ENCODE measurements around the gene GUCA1C. TPM values are rescaled to one million over a fixed set of nuclear protein-coding genes. Genes with fewer than 3 reads are reported as not detected.

Gene GUCA1C, protein sequence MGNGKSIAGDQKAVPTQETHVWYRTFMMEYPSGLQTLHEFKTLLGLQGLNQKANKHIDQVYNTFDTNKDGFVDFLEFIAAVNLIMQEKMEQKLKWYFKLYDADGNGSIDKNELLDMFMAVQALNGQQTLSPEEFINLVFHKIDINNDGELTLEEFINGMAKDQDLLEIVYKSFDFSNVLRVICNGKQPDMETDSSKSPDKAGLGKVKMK
- not detected in 2 replicates for total RNA-seq

DNA sequence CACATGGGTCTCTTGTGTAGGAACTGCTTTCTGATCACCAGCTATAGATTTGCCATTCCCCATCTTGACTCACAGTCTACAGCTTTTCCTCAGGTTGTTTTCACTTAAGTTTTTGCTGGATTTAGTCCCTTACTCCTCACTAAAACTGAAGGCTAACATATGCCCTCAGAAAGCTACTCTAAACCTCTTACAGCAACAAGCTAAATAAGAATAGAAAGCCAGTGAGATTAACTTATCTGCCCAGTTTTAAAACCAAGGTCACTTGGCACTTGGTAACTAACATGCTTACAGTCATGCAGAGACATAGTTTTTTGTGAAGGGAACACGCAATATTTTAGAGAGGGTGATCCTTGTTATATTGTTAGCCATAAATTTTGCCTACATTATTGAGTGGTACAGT lies at the start of gene GUCA1C:
Gene GUCA1C, minus strand, starts transcription at position 180 of the 400 bp plus-strand sequence. Its CDS starts 117 bp downstream, at position 63.
- DNase-seq (ENCODE audit: low read depth, low spot score) = no peak

DNA sequence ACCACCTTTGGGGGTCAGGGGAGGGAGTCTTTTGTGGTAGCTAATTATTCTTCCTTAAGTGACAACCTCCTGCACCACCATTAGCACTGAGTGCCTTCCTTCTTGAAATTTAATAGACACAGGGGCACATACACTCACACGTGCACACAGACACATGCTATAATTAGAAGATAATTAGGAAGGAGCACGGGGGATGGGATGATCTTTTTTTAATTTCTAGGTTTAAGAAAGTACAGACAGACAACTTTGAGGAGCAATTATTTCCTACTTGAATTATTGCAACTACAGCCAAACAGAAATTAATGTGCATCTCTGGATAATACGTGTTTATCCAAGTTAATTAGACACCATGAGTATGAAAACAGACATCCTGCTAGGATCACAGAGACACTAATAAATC lies 44.8 kb upstream of the GUCA1C start:
- no peak for DNase-seq (ENCODE audit: low read depth, low spot score)

DNA sequence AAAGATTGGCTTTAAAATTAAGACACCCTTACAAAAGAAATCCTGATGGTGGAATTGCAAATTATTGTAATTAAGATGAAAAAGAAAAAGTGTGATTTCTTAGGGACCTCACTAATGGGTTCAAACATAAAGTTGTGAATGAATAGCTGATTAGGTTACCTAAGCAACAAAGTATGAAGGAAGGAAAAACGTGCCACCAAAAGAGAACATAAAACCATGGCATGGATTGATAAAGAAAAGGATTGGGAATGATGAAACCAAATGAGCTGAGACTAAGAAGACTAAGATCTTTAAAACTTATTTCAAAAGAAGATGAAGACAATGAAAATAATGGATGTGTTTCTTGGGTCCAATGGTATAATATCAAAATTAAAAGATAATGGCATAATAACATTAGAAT lies 32.2 kb upstream of the GUCA1C start:
- no peak for DNase-seq (ENCODE audit: low read depth, low spot score)

DNA sequence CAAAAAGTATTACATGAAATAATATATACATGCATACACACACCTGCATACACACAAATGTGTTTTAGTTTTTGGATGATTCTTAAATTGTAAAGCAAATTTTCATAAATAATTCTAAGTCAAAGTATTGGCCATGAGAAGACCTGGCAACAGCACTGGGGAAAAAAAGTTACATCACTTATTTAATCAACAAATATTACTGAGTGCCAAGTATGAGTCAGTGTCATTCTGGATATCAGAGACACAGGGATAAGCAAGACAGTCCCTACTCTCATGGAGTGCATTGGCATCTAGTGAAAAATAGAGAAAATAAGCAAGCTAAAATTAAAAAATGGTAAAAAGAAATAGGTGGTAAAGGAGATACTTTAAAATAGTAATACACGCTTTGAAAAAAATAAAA lies 29.4 kb upstream of the GUCA1C start:
- DNase-seq (ENCODE audit: low read depth, low spot score) = no peak

DNA sequence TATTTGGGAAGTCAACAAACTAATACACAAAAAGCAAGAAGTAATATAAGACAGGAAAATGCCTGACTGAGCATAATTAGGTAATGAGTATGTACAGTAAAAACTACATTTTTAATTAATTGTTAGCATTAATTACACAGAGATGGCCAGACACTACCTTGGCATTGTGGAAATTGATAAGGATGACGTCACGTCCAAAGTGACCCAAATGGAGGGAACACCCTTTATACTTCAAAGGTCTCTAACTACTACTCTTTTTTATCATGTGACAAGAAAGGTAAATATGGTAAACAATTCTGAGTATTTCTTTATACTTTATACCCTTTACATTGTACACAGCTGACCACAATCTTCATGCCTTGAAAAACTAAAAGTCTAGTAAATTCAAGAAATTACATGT lies 22.4 kb upstream of the GUCA1C start:
- DNase-seq (ENCODE audit: low read depth, low spot score) = no peak

DNA sequence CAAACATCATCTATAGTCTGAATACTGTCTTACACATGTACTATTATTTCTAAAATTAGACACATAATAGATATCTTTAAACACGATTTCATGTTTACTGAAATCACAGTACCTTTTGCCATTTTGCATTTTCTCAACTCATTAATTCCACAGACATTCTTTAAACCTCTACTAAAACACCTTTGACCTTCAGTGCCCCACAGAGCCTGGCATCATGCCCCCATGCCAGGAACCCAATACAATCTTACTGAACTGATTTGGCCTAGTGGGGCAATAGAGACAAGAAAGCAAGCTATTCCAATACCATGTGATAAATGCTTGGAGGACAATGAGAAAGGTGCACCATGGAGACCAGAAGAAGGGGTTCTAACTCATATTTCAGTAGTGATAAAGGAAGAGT lies 19.3 kb upstream of the GUCA1C start:
- DNase-seq (ENCODE audit: low read depth, low spot score) = no peak

DNA sequence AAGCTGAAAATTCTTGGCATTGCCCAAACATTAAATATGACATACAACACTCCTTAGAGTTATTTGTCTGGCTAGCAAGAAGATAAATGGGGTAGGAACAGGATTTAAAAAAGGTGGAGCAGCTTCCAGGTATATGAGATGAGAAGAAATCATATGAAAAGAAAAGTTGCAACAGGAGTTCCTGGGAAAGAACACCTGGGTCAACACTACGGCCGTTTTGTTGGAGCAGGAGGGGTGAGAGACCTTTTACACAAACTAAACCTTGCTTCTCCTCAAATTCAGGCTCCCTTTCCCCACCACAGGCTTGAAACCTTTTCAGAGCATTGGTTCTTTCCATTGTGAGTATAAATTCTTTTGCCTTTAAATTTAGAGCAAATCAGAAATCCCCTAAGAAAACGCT lies 18.8 kb upstream of the GUCA1C start:
- no peak for DNase-seq (ENCODE audit: low read depth, low spot score)

DNA sequence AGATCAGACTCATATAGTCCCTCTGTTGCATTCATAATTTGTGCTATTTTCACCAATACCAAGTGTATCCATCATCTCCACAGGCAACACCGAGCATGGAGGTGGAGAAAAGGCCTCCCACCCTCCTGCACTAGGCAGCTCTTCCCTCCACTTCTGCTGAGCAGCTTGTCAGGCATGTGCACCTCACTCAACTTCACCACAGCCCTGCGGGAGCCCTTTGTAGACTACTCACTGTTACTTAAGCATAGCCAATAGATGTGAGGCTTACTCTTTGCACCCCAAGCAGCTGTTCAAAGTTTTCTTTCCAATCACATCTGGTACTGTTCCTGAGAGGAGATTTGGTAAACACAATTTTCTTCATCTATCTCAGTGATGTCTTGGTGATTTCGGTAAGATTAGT lies 16.9 kb upstream of the GUCA1C start:
- DNase-seq (ENCODE audit: low read depth, low spot score) = no peak

DNA sequence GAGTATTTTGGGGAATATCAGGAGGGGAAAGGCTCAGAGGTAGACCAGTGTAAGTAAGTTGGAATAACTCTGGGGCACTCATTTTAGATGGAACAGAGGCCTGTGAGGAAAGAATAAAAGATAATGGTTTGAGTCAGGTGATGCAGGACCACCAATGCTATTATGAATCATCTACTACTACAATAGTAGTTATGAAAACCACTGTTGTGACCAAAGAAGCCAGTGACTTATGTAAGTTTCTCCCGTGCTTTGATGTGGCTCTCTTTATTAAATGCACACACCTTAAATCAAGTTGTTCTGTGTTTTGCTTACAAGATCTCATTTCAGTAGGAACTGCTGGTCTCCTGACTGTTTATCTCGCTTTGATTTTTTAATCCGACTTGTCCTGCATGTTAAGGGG lies 13.1 kb upstream of the GUCA1C start:
- DNase-seq (ENCODE audit: low read depth, low spot score) = no peak

DNA sequence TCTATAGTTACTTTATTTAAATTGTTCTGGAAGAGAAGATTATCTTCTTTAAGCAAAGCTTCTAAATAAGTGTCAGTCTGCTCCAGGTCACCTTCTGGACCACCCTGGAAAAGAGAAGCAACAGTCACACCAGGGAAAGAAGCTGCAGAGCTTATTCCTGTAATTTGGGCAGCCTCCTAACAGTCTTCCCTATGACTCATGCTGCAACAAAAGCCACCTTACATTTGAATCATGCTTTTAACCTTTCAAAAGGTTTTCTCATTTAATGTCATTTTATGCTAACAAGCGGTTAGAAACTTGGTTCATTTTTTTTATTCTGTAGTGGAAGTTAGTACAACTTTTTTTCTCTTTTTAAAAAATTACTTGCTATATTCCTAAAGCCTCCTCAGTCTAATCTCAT lies 5.3 kb upstream of the GUCA1C start:
- DNase-seq (ENCODE audit: low read depth, low spot score) = no peak

DNA sequence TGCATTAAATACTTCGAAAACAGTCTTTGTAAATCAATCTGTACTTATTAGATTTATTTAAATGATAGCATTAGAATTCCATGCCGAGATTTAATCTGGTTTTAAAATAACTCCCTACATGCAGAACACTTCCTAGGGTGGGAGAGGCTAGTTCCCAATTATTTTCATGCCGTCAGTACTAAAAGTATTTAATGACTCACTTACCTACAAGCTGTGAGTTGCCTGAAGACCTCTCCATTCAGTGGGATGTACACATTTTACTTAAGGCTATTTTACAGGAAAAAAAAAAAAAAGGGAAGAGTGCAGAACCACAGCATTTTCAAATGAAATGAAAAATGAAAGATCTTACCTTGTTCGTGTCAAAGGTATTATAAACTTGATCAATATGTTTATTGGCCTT lies 469 bp downstream of the GUCA1C start:
- no peak for DNase-seq (ENCODE audit: low read depth, low spot score)

DNA sequence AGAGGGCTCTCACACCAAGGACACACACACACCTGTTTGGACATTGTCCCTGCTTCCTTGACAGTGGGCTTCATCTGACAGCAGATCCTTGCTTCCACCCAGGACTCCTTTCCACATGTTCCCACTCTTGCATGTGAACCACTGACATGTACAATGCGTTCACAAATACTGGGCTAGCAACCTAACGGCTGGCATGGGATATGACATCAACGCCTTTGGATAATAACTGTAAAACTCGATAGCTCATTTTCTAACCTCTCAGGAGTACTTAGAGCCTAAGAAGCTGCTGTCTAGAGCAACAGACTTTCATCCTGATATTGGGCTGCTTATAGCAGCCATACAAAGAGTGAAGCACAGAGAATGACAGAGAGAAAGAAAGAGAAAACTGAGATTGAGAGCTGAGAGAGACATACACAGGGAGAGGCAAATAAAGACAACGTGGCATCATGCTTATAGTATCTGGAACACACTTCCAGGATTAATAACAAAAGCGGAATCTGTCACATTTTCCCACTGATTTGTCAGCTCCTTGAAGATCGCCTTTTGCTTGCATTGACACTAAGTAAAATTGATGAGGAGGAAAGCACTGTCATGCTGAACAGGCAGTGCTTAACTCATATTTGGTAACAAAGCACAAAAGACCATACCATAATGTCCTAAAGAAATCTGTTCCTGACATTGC lies 1.7 kb downstream of the GUCA1C start:
- DNase-seq (ENCODE audit: low read depth, low spot score) = no peak

DNA sequence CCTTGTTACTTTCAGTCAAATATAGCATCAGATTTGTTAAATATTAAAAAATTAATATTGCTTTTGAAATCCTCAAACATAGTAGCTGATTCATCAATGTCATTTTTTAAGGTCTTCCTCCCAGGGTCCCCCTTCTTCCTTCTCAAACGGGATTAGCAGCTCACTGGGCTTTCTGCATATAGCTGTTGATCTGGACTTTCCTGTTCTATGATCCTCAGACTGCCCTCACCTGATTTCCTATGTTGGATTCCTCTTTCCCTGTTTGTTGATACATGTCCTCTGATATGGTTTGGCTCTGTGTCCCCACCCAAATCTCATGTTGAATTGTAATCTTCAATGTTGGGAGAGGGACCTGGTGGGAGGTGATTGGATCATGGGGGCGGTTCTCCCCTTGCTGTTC lies 5.8 kb downstream of the GUCA1C start:
- no peak for DNase-seq (ENCODE audit: low read depth, low spot score)

DNA sequence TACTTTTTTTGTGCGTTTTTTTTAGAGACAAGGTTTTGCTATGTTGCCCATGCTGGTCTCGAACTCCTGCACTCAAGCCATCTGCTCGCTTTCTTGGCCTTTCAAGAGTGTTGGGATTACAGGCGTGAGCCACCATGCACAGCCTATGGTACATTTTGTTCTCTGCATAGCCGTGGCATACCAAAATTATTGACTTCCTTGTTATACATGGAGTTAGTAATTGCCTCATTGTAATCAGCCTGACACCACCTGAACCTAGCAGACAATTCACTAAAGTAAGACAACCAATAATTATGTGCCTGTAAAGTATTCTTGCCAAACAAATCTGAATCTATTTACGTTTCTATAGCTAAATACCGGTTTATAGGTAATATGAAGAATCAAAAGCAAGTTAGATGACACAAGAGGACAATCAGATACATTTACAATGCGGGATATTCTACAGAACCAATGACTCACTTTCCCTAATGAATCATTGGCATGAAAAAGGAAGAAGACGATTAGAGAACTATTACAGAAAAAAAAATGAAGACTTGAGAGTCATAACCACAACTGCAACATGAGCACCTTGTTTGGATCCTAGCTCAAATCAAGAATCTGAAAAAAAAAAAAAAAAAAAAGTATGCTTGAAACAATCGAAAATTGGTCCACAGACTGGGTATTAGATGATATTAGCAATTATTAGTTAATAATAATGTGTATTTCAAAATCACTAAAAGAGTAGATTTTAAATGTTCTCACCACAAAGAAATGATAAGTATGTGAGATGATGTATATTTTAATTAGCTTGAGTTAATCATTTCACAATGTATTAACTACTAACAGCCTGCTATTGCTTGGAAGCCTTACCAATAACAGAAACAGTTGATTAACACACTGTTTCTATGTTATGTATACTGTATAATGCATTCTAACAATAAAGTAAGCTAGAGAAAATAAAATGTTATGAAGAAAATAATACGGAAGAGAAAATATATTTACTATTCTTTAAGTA lies 7.1 kb downstream of the GUCA1C start:
- no peak for DNase-seq (ENCODE audit: low read depth, low spot score)

DNA sequence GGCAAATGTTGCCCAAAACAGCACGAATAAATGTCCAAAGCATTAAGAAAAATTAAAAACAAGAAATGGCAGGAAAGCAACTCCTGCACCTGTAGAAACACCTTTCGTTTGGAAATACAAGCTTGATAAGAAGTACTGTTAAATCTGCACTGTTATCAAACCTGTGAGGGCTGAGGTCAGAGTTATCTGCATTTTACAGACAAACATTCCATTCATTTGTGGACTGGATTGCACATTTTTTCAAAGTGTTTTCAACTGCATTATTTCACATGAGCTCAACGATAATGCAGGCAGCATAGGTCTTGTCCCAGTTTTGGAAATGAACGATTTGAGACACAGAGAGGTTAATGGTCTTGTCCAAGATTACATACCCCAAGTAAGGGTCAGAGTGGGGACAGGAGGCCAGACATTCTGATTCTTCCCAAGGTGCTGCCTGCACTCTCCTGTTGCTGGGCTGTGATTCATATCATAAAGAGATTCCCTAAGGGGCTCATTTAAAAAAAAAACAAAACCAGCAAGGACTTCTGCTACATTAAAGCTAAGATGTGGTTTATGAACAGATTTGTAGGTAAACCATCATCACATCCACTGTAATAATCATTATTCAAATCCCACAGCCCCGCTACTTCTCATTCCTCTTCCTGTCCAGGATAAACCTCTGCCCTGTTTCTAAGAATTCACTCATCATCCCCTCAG lies 13.0 kb downstream of the GUCA1C start:
- DNase-seq (ENCODE audit: low read depth, low spot score) = no peak

DNA sequence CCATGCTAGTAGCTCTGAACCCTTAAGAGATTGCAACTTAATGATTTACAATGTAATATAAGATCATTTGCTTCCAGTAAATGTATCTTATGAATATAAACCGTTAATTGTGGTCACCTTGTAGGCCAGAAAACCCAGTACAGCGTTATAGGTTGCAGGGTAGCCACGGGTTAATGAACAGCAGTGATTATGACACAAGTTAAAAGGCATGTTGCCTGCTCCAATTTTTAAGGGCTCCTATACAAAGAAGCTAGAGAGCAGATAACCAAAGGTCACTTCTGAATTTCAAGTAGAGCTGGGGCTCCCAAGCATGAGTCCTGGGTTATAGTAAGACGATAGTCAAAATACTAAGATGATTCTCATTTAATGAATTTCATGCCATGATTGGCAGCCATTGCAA lies 13.5 kb downstream of the GUCA1C start:
- DNase-seq (ENCODE audit: low read depth, low spot score) = no peak

DNA sequence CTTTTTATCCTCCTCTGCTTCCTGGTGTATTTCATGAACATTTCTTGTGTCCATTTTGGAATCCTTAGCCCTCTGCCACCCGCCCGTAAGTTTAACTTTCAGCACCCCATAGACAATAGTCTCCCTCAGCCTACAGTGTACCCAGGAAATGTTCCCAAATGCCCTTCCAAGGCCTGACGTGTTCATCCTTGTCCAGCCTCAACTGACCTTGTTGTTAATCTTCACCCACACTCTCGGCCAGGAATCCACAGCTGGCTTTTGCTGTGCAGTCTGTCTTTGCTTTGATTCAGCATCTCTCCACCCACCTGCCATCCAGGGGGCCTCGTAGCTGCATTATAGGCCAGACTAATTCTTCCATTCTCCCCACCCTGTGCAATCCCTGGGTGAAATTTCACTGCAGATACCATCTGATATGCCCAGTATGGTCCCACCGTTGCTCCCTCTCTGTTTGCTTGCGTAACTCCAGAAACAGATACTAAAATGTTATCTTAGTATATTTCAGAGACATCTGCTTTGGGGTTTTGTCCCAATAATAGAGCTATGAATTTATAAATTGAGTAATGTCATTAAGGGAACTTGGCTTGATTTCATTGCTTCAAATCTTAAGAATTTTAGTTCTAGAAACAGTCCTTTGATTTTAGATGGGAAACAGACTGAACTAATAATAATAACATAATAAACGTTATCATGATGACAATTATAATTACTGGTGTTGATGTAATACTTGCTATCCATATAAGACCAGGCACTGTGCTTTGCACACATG lies 16.6 kb downstream of the GUCA1C start:
- no peak for DNase-seq (ENCODE audit: low read depth, low spot score)

DNA sequence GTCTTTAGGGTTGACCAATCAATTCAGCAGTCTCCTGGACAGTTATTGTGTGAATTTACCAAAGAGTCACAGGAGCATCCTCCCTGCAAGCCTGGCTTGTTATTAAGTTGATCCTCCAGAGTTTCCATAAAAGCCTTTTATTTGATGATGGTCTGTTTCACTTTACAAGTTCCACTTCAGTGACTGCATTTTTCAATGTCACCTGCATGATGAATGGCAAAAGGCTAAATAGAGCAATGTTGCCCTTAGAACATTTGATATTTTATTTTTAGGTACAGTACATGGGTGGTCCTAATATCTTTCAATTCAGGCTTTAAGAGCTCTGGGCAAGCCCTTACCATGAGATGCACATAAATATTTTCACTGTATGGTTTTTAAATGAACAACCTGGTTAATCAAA lies 22.6 kb downstream of the GUCA1C start:
- DNase-seq (ENCODE audit: low read depth, low spot score) = no peak

DNA sequence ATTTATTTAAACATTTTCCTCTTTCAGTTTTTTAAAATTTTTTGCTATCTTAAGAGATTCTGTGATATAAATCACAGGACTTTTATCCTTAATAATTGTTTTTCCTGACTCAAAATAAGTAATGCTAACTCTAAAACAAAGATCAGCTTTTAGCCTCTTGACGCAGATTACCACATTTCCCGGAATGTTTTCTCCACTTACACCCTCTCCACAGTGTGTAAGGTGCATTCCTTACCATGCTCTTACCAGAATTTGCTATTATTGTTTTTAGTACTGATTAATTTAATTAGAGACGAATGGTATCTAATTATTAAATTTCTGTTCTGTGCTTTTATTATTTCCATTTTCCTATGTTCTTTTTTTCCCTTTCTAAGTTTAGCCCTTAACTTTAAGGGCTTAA lies 34.8 kb downstream of the GUCA1C start:
- DNase-seq (ENCODE audit: low read depth, low spot score) = no peak

DNA sequence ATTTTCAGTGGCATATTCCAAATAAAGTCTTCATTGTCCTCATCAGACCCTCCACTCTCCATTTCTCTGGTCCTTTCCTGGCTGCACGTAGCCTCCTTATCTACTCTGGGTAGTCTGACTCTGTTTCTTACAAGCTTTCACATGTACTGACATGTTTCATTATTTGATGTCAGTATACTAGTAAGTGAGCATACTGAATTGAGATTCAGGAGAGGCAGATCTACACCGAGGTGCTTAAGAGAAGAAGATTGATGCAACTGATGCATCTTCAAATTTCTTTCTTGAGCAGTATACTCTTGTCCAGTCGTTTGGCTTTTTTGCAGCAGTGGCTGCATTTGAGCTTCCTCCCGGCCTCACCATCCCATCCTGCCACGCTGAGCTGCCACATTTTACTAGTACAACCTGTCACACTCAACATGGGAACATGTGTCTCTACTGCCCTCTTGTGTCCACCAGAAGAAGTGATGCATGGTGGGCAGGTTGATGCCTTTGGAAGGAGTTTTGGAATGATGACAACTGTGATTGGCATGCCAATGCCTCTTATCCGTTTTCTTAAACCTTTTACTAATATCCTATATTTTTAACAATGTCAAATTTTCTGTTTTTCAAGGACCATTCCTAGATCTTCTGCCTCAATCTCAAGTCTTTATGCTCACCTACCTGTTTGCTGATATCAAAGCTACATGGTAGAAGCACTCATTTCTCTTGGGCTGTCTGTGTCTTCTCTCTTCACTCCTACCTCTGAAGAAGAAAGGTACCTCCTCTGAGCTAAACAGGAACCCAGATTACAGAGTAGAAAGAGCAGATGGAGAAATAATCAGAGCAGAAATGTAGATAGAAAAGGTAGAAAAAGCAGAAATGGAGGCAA lies 38.7 kb downstream of the GUCA1C start:
- DNase-seq (ENCODE audit: low read depth, low spot score) = peak; percentile 19
